ENCODE results near the gene ATP6V0E1.
"Not testable (repeated sequence)": the region's sequence is repeated elsewhere in the genome, so short reads cannot be mapped to it uniquely, and the experiment has no call there.

Gene ATP6V0E1

DNA sequence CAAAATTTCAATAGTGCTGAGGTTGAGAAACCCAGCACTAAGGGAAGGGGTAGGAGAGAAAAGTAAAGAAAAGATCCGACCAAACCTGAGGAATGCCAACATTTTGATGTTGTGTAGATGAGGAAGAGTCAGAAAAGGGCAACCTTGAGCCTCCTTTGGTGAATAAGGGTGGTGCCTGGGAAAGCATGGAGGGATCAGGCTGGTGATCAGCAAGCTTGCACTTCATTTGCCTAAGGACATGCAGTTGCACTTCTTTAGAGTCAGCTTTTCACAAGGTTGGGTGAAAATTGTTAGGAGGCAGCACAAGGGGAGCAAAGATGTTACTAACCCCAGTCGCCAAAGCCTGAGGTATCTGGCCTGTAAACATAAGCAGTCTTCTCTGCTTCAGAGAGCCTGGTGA lies 20.4 kb downstream of the ATP6V0E1 start:
- no peak for DNase-seq (ENCODE audit: low read depth)

DNA sequence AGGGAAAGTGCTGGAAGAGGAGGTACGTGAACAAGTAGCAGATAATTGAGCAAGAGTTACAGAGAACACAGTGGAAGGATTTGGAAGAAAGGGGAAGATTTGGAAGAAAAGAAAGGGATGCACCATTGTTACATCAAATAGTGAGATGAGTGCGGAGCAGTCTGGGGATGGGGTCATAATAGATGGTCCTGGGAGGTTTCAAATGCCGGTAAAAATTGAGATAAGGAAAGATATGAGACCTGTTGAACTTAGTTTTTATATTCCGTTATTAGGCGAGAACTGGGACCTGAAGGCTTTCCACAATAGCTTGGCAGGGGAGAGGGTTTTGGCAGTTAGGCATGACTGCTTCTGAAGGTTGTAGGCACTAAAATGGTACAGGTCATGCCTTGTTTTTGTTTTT lies 20.9 kb downstream of the ATP6V0E1 start:
- no peak for DNase-seq (ENCODE audit: low read depth)

DNA sequence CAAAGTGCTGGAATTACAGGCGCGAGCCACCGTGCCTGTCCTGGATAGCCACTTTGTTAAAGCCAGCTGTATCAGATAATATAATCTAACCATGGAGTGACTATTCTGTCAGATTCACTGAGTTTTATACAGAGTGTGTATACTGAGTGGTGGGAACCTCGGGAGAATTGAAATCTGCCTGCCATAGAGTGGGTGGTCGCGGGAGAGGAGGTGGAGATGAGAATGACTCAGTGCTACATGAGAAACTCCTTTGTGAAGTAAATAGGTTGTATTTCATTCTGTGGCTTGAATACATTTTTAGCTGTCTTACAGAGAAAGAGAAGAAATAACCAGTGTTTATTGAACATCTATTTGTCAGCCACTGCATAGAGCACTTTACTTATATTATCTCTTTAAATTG lies 26.4 kb downstream of the ATP6V0E1 start:
- no peak for DNase-seq (ENCODE audit: low read depth)

DNA sequence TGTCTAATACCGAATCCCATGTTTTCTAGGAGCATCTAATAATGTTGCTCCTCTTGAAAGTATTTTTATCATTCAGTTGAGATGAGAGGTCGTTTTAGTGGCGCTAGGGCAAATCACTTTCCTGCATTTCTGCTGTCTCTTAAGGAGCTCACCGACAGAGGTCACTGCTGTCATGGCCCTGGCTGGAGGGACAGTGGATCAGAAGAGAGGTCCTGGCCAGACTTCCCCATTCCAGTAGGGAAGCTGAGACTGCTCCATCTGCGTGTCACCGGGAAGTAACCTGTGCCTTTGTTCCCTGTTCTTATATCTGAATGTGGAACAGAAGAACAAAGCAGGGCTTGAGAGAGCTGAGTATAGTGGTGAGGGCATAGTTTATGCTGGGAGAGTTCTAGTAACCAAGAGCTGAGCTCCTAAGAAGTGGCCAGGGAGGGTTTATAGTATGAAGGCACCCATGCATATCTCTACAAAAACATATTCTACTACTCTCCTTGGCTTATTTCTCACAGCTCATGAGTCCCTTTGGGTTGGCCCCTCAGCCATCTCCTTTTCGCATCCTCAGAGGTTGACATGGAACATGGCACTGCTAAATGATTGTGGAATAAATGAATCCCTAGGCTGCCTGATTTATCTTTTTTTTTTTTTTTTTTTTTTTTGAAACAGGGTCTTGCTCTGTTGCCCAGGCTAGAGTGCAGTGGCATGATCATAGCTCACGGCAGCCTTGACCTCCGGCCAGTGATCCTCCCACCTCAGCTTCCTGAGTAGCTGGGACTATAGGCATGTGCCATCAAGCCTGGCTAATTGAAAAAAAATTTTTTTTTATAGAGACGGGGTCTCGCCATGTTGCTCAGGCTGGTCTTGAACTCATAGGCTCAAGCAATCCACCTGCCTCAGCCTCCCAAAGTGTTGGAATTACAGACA lies 27.2 kb downstream of the ATP6V0E1 start:
- DNase-seq (ENCODE audit: low read depth), result no peak

DNA sequence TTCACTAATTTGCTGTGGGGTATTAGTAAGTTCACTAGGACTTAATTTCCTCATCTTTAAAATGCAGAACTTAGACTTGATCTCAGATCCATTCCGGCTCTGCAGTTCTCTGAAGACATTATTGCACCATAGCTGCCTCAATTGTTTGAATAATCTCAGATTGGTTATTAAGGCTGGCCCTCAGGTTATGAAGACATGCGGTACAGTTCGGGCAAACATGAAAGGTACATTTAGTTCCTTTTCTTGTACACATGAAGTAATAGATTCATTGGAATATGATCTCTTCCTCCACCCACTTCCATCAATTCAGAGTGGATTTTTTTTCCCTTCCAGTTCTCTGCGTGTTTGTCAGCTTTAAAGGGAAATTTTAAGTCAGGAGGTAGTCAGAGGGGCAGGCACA lies 28.0 kb downstream of the ATP6V0E1 start:
- no peak for DNase-seq (ENCODE audit: low read depth)

DNA sequence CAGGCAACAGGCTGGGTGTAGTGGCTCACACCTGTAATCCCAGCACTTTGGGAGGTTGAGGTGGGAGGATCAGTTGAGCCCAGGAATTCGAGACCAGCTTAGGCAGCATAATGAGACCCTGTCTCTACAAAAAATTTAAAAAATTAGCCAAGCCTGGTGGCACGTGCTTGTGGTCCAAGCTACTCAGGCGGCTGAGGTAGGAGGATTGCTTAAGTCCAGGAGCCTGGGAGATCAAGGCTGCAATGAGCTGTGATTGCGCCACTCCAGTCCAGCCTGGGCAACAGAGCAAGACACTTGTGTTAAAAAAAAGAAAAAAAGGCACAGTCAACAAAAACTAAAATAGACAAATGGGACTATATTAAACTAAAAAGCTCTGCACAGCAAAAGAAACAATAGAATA lies 29.3 kb downstream of the ATP6V0E1 start:
- no peak for DNase-seq (ENCODE audit: low read depth)

DNA sequence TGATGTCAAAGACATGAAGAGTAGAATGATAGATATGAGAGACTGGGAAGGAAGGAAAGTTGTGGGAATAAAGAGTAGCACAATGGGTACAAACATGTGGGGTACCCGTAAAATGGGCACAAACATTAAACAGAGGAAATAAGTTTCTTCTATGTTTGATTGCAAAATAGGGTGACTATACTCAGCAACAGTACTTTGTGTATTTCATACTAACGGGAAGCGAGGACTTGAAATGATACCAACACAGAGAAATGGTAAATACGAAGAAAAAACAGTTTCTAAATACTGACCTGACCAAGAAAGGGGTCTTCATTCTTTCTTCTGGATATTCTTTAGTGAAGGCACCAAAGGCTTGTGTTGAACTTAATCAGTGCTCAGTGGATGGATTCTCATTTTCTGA lies 31.1 kb downstream of the ATP6V0E1 start:
- DNase-seq (ENCODE audit: low read depth), result no peak

DNA sequence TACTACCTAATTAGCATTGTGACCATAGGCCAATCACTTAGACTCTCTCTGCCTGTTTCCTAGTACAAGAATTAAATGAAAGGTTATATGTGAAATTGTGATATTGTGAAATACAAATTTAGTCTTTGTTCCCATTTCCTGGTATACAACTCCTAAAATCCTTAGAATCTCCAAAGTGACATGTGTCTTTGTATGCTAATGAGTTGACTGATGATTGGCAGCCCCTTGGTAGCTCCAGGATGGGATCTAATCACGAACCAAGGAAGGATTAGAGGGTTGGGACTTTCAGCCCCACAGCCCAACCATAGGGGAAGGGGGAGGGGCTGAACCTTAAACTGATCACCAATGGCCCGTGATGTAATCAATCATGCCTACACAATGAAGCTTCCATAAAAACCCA lies 31.6 kb downstream of the ATP6V0E1 start:
- DNase-seq (ENCODE audit: low read depth), result no peak

DNA sequence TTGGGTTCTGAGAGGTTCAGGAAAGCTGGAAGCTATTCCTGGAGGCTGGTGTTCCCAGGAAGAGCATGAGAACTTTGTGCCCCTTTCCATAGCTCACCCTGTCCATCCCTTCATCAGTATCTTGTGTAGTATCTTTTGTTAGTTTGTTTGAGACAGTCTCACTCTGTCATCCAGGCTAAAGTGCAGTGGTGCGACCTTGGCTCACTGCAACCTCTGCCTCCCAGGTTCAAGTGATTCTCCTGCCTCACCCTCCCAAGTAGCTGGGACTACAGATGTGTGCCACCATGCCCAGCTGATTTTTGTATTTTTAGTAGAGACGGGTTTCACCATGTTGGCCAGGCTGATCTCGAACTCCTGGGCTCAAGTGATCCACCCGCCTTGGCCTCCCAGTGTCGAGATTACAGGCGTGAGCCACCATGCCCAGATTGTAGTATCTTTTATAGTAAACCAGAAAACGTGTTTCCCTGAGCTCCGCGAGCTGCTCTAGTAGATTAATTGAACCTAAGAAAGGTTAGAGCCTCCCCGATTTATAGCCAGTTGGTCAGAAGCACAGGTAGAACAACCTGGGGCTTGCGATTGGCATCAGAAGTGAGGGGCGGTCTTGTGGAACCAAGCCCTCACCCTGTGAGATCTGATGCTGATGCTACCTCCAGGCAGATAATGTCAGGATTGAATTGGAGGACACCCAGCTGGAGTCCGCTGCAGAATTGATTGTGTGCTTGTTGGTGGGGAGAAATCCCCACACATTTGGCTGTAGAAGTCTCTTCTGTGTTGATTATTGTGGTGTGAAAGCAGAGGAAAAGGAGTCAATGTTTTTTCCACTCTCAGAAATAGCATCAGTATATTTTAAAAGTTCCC lies 32.3 kb downstream of the ATP6V0E1 start:
- DNase-seq (ENCODE audit: low read depth), result no peak

DNA sequence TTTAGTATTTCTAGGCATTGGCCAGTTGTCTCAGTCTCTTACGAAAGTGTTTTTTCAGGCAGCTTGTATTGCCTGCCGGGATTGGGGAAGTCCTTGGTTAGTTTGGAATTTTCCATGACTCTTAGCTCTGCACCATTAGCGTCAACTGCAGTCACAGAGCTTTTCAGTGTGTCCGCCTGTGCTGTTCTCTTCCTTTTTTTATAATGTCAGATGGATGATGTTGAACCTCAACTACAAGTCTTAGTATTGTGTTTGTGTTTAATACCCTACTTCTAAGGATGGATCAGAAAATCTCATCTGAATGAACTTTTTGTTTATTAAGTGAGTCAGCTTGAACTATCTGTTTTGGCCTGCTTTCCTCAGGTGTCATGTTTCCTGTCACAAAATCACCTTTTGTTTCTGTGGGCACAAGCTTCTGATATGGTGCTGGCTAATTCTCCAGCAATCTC lies 33.1 kb downstream of the ATP6V0E1 start:
- no peak for DNase-seq (ENCODE audit: low read depth)

DNA sequence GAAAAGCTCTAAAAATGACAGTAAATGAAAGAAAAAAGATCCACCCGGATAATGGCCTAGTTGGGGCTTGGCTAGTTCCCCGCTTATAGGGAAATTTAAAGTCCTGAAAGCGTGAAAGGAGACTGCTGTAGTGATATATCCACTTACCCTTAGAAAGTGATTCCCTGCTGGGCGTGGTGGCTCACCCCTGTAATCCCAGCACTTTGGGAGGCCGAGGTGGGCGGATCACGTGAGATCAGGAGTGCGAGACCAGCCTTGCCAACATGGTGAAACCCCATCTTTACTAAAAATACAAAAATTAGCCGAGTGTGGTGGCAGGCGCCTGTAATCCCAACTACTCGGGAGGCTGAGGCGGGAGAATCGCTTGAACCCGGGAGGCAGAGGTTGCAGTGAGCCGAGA lies 33.5 kb downstream of the ATP6V0E1 start:
- DNase-seq (ENCODE audit: low read depth), result not testable (repeated sequence)

DNA sequence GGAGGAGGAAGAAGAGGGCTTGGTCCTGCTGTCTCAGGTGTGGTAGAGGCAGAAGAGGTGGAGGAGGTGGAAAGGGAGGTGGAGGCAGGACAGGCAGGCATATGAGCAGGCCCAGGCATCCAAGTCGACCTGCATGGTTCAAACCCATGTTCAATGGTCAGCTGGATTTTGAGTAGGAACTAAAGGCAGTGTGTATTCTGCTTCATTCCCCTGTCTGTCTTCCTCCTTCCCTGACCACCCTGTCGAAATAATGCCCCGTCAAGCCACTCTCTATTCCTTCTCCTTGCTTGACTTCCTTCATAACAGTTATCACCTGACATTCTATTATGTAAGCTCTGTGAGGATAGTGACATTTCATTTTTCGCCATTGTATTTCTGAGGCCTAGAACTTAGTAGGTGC lies 34.8 kb downstream of the ATP6V0E1 start:
- DNase-seq (ENCODE audit: low read depth), result no peak

DNA sequence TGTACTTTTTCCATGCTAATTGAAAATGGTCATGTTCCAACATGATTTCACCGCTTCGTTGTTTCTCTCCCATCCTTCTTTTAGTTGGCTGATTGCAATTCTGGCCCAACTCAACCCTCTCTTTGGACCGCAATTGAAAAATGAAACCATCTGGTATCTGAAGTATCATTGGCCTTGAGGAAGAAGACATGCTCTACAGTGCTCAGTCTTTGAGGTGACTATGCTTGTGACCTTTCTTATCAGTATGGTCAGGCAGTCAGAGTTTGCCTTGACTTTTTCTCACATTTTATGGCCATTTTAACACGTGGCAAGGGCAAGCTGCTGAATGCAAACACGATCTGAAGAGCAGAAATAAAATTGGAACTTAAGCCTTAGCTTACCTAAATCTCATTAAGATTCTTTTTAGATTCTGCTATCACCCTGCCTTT lies 36.6 kb downstream of the ATP6V0E1 start:
- DNase-seq (ENCODE audit: low read depth), result no peak

DNA sequence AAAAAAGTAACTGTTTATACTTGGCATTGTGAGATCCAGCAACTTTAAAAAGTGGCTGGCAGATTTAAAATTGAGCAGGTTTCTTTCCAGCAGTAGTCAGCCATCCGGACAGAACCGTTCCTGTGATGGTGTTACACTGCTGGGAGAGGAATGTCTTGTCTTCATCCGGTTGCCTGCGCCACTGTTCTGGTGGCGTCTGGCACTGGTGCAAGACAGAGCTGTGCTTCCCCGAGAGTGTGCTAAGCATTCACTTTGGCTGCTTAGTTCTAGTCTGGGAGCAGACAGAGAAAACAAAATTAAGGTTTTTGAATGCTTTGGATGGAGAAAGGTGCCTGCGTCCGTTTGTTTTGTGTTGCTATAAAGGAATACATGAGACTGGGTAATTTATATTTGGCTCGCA lies 37.1 kb downstream of the ATP6V0E1 start:
- DNase-seq (ENCODE audit: low read depth), result no peak

DNA sequence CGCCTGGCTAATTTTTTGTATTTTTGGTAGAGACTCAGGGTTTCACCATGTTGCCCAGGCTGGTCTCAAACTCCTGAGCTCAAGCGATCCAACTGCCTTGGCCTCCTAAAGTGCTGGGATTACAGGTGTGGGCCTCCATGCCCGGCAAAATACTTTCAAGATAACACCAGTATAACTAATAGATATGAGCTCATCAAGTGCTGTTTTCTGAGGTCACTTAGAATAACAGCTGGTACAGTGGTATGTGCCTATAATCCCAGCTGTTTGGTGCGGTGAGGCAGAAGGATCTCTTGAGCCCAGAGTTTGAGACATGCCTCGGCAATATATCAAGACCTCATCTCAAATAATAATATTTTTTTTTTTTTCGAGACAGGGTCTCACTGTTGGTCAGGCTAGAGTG lies 42.1 kb downstream of the ATP6V0E1 start:
- DNase-seq (ENCODE audit: low read depth), result no peak

DNA sequence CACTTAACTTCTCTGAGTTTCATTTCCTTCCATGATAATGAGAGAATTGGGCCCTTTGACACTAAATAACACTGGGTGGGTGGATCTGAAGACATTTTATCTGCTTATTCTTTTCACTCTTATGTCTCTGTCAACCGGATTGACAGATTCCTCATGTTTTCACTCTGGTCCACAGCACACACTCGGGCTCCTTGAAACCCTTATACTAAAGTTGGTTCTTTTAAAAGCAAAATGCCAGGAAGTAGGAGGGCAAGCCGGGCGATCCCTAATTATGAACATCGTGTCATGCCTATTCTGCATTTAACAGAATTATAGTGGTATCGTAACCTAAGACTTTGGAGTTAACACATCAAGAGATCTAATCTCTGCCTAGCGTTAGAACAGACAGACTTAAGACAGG lies 44.3 kb downstream of the ATP6V0E1 start:
- DNase-seq (ENCODE audit: low read depth), result no peak

DNA sequence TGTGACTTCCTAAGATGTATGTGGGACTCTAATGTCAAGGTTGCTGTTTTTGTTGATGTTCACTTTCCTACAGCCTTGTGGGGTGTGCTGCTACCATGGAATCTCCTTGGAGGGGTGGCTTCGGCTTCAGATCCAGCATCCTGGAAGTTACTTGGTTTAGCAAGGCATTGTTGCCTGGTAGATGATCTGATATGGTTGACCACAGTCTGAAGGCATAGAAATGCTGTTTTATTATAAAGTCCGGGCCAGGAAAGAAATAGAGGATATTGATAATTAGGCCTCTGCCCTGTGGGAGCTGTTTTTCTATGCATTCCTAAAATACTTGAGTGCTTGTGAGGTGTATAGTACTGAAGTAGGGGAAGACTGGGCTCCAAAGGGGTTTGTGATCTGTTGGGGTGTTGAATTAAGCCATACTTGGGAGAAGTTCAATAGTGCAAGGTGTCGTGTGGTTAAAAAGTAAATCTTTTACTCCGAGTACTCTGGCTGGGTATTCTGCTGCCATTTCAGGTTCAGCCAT lies 45.3 kb downstream of the ATP6V0E1 start:
- no peak for DNase-seq (ENCODE audit: low read depth)

DNA sequence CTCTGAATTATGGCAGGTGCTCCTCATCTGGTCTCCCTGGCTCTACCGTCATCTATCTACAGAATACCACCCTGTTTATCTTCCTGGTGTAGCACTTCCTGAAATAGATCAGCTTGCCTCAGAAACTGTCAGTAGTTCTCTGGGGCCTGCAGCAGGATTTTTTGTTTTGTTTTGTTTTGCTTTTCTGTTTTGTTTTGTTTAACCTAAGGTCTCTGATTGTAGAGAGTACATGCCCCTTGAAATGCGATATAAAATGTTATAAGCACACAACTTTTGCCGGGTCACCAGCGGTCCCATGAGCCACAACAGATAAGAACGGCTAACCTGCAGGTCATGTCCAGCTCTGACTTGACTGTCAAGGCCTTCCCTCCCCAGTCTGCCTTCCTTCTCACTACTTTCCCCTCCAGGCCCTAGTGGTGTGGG lies 45.9 kb downstream of the ATP6V0E1 start:
- DNase-seq (ENCODE audit: low read depth), result no peak

DNA sequence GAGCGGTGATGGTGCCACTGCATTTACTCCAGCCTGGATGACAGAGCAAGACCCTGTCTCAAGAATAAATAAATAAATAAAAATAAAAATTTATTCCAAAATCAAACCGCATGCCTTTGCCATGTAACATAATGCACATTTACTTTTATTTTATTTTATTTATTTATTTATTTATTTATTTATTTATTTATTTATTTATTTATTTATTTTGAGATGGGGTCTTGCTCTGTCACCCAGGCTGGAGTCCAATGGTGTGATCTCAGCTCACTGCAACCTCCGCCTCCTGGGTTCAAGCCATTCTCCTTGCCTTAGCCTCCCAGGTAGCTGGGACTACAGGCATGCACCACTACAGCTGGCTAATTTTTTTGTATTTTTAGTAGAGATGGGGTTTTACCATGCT lies 48.5 kb downstream of the ATP6V0E1 start:
- DNase-seq (ENCODE audit: low read depth), result not testable (repeated sequence)

DNA sequence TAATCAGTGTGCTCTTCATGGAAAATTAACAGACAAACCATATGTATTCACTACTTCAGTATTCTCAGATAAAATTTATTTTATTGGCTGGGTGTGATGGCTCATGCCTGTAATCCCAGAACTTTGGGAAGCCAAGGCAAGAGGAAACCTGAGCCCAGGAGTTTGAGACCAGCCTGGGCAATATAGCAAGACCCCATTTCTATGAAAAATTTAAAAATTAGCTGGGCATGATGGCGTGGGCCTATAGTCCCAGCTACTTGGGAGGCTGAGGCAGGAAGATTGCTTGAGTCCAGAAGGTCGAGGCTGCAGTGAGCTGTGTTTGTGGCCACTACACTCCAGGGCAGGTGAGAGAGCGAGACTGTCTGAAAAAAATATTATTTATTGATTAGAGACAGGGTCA lies 49.2 kb downstream of the ATP6V0E1 start:
- DNase-seq (ENCODE audit: low read depth), result no peak

DNA sequence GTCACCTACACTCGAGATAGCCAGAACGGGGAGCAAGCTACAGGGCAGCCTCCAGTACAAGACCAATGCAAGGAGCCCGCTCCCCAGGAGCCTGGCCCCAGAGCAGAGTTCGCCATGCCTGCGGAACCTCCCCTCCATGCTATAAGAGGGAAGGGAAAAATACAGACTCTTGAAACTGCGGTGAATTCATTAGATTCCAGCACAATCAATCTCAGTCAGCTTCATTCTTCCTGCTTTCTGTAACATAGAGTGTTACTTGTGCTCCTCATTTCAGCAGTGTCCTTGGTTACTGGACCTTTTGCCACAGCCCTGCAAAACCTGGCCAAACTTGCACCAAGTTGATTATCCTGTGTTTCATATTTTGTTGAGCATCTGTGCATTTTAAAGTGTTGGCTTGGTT lies 50.4 kb downstream of the ATP6V0E1 start:
- no peak for DNase-seq (ENCODE audit: low read depth)

DNA sequence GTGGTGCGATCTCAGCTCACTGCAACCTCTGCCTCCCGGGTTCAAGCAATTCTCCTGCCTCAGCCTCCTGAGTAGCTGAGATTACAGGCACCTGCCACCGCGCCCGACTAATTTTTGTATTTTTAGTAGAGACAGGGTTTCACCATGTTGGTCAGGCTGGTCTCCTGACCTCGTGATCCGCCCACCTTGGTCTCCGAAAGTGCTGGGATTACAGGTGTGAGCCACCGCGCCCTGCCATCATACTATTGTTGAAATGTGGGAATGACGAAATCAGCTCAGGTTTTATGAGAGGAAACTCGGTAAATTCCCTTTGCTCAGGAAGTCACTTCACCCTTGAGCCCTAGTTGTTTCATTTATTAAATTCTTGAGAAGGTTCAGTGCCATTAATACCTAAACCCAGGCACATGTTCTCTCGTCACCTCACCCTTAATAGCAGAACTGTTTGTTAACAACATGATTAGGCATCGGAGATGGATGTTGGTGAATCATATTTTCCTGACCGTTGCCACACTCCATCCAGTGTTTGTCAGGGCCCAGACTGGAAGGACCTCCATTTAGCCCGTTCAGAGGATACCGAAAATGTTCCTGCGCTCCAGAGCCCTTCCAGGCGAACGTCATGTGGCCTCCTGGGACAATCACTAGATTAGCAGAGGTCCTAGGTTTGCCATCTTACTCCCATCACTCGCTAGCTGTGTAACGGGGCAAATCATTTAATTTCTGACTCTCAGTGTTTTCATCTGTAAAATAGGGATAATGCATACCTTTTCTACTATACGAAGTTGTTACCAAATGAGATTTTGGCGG lies 52.5 kb downstream of the ATP6V0E1 start:
- DNase-seq (ENCODE audit: low read depth), result no peak
